Dedifferentiated amniotic fluid mesenchymal stem cell (primary cell): Measurements from ENCODE around the gene DBH.

Source experiments
- DNase-seq: peaks from one replicate; pipeline ENCODE4 v3.0.0-alpha.2; 2016; ENCODE audit errors: extremely low spot score

The DBH gene

GRCh38 chr9:133635533-133636531, at the start of gene DBH:
Gene DBH (plus strand): TSS chr9:133636363. CDS start chr9:133636372, 9 bp downstream.
- DNase-seq, result no peak

- DNase-seq, result no peak
Observed at GRCh38 chr9:133587051-133587450, 49.1 kb upstream of the DBH start.

GRCh38 chr9:133587466-133587865, 48.7 kb upstream of the DBH start:
- DNase-seq, result no peak

GRCh38 chr9:133589454-133590227, 46.5 kb upstream of the DBH start:
- DNase-seq, result no peak

GRCh38 chr9:133590231-133590855, 45.8 kb upstream of the DBH start:
- no peak for DNase-seq

GRCh38 chr9:133591116-133591910, 44.9 kb upstream of the DBH start:
- no peak for DNase-seq

GRCh38 chr9:133591985-133592384, 44.2 kb upstream of the DBH start:
- DNase-seq, result no peak

- DNase-seq, result no peak
Observed at GRCh38 chr9:133592731-133593409, 43.3 kb upstream of the DBH start.

- no peak for DNase-seq
Observed at GRCh38 chr9:133593587-133594253, 42.4 kb upstream of the DBH start.

- DNase-seq, result no peak
Observed at GRCh38 chr9:133594310-133594709, 41.9 kb upstream of the DBH start.

- DNase-seq, result no peak
Observed at GRCh38 chr9:133595910-133596309, 40.3 kb upstream of the DBH start.

- DNase-seq, result no peak
Observed at GRCh38 chr9:133597316-133597957, 38.7 kb upstream of the DBH start.

GRCh38 chr9:133598978-133599377, 37.2 kb upstream of the DBH start:
- no peak for DNase-seq

GRCh38 chr9:133599470-133600173, 36.5 kb upstream of the DBH start:
- no peak for DNase-seq

GRCh38 chr9:133600739-133601138, 35.4 kb upstream of the DBH start:
- no peak for DNase-seq

GRCh38 chr9:133601746-133602145, 34.4 kb upstream of the DBH start:
- DNase-seq, result no peak

- DNase-seq, result no peak
Observed at GRCh38 chr9:133602277-133602676, 33.9 kb upstream of the DBH start.

- no peak for DNase-seq
Observed at GRCh38 chr9:133603135-133603927, 32.8 kb upstream of the DBH start.
